GM12873 (cell line): ENCODE results near the gene CEP63.

Experiments used
- CTCF ChIP-seq: IDR thresholded peaks from 2 replicates; pipeline ENCODE4 v1.5.1; 2012; ENCODE audit warnings: low read depth, mild to moderate bottlenecking, moderate library complexity, low read length, control low read depth; ENCODE audit not compliant: insufficient read depth; ENCODE audit errors: missing control alignments

Gene CEP63

GRCh38 chr3:134552784-134553183, 66.9 kb downstream of the CEP63 start:
- no peak for TF ChIP-seq CTCF

GRCh38 chr3:134559591-134559990, 73.7 kb downstream of the CEP63 start:
- TF ChIP-seq CTCF: no peak

- TF ChIP-seq CTCF: no peak
These were observed 76.2 kb downstream of the CEP63 start for GRCh38 chr3:134562055-134562454.

- no peak for TF ChIP-seq CTCF
These were observed 77.7 kb downstream of the CEP63 start for GRCh38 chr3:134563601-134564000.

GRCh38 chr3:134564991-134565390, 79.1 kb downstream of the CEP63 start:
- no peak for TF ChIP-seq CTCF

GRCh38 chr3:134567605-134568004, 81.7 kb downstream of the CEP63 start:
- TF ChIP-seq CTCF: no peak

- no peak for TF ChIP-seq CTCF
These were observed 82.9 kb downstream of the CEP63 start for GRCh38 chr3:134568790-134569189.

GRCh38 chr3:134576426-134576825, 90.6 kb downstream of the CEP63 start:
- TF ChIP-seq CTCF: no peak
